GM19023 (cell line): ENCODE results near the gene MRTFB.
"Not testable (repeated sequence)": the region's sequence is repeated elsewhere in the genome, so short reads cannot be mapped to it uniquely, and the experiment has no call there.

ENCODE experiments used
- ATAC-seq: cut with Tn5 transposase; IDR thresholded peaks from one replicate; pipeline ENCODE4 v1.9.1; 2021; ENCODE audit warnings: mild to moderate bottlenecking, moderate library complexity; ENCODE audit not compliant: unreplicated experiment

MRTFB gene

DNA sequence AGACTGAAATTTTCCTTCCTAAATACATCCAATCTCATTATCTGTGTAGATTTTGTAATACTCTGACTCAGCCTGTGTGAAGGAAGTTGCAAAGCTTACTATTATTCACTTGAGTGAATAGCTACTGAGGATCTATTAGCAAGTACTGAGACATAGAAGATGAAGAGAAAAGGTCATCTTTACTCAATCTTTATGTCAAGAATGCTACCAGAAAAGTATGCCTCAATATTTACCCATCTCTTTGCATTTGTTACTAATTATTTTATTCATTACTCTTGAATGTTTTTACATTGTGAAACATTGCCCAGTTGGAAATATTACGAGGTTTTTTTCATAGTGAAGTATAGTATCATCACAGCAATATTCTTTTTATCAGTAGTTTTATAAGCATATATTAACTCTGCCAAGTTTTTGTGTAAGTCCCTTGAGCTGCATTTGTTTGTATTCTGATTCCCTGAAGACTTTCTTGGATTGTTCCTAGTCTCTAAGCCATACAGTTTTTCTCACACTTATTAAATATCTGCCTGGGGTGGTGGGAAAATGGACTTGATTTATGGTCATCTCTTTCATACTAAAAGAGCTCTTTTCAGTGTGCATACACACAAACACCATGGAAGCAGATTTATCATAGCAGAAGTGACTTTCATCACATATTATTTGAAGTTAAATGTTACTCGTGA is 110.4 kb downstream of the MRTFB start:
- ATAC-seq, result no peak

DNA sequence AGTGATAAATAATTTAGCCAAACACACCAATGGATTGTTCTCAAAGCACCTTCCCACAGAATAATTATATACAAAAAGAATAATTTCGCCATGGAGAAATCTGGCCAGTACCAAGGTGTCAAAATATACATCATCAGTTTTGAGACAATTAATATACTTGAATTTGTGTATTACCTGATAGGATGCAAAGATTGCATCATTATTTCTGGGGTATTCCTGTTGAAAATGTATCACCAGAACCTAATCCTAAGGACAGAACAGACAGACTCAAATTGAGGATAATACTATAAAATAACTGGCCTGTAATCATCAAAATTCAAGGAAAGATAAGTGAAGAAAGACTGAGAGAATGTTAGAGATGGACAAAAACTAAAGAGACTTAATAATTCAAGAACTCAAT is 111.9 kb downstream of the MRTFB start:
- ATAC-seq, result no peak

DNA sequence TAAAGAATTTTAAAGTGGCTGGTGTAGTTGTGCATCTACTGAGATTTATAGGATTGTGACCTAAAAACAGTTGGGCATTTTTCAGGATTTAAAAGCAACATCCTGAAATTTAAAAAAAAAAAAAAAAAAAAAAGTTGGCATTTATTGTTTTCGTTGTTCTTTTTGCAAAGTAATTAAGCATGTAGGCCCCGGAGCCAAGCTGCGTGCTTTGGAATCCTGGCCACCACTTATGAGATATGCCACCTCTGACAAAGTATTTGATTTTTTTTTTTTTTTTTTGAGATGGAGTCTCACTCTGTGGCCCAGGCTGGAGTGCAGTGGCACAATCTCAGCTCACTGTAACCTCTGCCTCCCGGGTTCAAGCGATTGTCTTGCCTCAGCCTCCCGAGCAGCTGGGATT is 112.8 kb downstream of the MRTFB start:
- not testable (repeated sequence) for ATAC-seq

DNA sequence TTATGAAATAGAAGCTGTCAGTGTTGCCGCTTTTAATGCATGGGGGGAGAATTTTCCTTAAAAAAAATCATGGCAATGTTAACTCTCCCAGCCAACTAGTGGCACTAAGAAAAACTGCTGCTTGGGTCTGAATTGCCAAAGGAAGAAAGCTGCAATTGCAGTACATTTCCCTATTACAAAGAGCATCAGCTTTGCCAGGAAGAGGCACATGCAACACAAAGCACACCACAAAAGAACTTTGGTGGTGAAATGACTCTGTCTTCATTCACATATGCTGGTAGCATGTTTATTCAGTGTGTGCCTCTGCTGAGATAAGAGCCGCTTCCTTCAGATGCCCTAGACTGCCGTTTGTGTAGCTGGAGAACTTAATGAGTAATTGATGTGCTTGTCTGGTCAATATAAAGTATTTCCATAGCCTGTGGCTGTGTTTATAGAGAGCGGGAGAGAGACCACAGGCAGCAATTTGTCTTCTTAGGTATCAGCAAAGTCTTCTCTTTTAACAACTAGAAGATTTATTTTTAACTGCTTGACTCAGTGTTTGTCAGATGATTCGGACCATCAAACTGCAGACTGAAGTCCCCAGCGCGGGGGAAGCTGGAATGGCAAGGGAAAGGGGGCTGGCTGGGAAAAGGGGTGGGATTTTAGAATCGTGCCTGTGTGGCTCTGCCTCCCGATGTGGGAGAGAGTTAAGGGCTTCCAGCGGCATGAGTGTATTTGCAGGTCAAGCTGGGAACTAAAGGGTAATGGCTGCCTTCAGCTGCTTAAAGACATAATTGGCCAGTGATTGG is 115.1 kb downstream of the MRTFB start:
- no peak for ATAC-seq

DNA sequence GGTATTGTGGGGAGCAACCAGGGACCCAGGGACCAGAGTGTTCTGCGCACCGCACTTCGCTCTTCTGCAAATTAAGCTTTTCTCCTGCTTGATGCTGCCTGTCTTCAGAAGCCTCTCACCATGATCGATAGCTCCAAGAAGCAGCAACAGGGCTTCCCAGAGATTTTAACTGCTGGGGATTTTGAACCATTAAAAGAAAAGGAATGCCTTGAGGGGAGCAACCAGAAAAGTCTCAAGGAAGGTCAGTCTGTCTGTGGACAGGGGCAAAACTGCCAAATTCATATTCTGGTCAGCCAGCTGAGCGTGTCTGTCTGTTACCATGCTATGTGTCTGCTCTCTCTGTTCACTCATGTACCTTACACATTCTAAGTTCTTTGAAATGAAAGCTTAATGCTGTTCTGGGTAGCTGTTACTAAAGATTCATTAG is 115.7 kb downstream of the MRTFB start:
- no peak for ATAC-seq

DNA sequence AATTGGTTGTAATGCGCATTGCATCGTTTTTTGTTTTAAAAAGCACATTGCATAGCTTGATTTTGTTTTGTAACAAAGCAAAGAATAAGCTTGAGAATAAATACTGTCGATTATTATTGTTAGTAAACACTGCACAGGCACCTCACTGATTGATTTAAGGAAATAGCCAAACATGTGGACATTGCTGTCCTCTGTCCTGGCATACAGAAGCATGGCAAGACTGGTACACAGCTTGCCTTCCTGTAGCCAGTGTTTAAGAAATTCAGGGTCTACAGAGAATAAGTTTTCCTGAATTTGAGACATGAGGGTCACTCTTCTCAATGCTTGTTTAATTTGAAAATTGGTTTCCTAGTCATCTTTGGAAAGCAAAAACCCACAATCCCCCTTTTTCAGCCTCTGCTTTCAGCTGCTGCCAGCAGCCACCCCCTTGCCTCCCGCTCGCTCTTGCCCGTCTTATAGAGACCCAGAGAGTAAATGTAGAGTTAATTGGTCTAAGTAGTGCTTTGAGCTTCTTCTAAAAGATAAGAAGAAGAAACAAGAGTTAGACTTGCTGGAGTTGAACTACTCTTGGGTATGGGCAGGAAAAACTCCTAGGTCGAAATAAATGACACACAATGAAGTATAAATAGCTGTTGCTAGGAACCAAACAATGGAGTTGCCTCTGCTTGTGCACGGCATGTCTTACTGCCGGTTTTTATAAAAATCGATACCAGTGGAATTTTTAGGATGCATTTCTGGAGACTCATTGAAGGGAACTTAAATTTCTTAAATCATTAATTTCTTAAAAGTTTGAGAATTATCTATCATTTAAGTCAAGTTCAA is 116.6 kb downstream of the MRTFB start:
- ATAC-seq, result no peak

DNA sequence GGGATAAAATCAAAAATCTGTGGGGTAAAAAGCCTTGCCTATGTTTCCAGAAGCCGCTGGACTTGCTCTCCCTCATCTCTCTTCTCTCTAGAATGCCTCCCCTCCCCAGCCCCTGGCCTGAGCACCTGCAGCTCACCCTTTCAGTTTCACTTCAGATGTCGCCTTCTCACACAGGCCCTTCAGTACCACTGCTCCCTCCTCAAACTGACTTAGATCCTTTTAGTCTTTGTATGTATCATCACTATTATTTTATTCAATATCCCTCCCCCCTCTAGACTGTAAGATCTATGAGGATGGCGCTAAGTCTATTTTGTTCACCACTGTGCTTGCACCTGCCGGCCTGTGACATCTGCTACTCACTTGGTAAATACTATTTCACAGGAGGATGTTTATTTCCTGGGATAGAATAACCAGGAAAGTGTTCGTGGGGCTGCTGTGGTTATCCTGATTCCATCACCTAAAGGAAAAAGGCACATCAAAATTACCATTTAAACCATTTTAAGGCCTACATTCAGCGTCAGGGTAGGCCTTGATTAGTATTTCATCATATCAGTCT is 122.3 kb downstream of the MRTFB start:
- peak; percentile 92 for ATAC-seq

DNA sequence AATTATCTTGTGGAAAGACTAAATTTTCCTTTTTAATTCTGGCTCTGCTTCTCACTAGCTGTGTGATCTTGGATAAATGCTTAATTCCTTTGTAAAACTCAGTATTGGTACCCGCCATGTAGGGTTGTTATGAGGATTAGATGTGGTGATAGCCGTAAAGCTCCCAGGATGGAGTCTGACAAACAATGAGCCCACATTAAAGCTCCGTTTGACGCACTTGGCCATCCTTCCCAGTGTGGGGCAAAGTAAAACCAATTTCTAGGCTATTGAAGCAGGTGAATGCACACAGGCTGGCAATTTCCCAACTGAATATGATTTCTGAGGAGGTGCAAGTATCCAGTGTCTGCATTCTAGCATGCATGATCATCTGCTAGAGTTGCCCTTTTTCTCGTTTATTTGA is 123.6 kb downstream of the MRTFB start:
- no peak for ATAC-seq

DNA sequence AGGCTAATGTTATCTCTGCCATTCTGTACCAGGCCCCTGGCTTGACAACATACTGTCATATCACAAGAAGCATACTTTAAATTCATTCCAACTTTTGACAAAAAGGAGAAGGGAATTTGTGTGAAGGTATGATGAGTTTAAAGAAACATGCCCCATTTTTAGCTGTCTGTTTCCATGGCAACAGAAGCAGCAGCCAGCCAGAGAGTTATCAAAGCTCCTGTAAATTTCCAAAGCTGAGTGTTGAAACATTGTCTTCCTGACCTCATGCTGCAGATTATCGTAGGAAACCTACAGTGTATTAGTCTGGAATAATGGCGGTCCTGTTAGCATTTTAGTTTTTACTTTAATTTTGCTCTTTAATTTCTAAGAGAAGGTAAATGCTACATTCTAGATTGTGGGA is 124.9 kb downstream of the MRTFB start:
- no peak for ATAC-seq

DNA sequence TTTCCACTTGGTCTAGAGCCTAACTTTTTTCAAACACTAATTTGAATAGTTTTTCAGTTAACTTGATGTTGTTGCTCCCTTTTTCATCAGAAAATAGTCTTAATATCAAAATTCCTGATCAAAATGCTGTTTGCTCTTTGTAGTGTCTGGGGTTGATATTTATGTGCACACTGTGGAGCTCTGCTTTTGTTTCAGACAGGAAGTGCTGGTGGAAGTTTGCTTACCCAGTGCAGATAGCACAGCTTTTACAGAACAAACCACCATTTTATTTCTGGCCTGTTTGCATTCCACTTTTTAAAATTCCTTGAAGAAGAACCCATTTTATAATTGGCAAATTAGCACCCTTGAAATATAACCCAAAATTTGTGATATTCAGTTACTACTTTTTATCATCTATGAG is 125.4 kb downstream of the MRTFB start:
- ATAC-seq, result no peak

DNA sequence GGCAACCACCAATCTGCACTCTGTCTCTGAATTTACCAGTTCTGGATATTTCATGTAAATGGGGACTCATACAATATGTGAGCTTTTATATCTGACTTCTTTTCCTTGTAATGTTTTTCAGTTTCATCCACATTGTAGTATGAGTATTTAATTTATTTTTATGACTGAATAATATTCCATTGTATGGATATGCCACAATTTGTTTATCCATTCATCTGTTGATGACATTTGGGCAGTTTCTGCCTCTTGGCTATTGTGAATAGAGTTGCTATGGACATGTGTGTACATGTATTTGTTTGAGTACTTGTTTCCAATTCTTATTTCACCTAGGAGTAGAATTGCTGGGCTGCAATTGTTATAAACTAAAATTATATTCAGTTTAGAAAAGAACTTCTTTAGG is 126.9 kb downstream of the MRTFB start:
- ATAC-seq, result no peak

DNA sequence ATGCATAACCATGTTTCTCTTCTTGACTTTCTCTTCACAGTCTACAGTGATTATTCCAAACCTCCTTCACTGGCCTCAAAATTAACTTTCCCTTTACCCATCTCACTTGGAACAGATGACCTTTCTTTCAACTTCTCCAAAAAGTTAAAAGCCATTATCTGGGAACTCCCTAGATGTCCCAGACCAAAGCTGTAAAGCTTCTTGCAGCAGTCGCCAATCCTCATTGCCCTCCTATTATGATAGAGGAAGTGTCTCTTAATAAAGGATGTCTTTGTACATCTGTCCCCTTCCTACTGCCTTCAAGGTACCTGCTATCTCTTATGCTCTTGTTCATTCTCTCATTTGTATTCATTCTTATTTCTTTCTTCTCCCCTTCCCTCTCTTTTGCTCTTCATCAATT is 127.5 kb downstream of the MRTFB start:
- ATAC-seq, result no peak

DNA sequence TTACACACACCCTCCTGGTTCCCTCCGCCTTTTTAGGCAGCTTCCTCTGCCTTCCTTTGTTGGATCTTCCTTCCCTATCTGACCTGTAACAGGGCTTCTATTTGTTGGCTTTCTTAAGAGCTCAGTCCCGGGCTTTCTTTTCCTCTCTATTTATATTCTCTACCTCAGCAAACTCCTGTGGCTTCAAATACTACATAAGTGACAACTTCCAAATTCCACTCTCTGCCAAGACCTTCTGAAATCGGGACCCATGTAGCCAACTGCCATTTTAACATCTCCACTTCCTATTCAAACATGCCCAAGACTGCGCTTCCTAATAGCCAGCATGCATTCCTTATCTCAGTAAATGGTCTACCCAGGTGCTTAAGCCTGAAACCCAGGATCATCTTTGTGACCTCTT is 128.1 kb downstream of the MRTFB start:
- ATAC-seq, result no peak

DNA sequence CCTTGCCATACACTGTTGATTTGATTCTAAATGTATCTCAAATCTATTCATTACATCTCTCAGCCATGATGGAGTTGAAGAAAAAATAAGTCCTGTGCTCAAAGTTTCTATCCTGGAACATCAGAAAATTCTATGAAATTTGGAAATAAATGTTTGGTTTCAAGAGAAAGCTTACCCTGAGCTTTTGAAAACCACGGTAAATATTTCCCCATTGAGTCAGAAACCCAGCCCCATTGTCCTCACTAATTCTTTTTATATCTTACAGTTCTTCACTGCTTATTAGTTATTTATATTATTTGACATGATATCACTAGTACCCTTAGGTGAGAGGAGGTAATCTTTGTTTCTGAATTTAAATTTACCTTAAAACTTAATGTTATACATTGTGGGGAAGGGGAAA is 128.5 kb downstream of the MRTFB start:
- ATAC-seq, result no peak

DNA sequence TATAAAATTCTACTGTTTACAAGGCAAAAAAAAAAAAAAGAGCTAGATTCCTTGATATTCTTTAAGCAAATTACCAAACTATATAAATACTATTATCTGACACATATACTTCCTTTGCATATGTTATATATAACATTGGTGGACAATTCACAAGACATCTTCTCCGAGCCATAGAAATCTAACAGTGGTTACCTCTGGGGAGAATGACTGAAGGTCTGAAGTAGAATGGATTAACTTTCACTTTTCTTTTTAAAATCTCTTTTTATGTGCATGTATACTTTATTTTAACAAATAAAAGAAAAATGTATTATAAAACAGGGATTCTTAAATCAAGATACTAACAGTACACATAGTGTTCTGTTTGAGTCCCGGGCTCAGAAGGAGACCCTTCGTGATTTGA is 131.0 kb downstream of the MRTFB start:
- no peak for ATAC-seq

DNA sequence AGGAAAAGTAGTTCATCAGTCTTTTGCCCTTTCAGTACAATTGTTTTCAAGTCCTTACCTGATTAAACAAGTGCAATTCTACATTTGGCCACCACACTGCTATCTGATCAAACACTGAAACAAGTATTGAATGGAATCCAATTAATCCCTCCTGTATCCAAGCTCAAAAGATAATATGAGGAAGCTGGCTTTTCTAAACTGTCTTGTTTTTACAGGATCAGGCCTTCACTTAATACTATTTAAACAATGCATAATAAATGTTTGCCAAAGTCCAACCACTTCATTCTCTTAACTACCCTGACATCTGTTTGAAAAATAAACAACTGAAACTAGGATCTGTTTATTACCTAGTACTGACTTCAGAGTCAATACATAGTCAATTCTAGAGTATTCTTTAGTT is 131.6 kb downstream of the MRTFB start:
- no peak for ATAC-seq

DNA sequence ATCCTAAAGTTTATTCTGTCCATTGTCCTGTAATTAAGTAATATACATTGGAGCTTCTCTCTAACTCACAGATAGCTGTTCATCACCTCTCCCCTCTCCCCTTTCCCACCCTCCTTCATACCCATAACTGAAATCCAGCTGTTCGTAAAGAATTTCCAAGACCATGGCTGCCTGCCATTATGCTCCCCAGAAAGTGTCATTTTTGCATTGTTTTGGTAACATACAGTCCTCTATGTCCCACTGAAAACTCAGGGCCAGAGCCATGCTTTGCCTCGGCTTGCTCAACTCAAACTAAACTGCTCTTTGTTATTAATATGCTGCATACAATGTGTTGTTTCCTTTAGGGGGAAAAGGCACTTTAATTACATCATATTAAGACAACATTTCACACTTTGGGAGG is 132.0 kb downstream of the MRTFB start:
- ATAC-seq, result no peak

DNA sequence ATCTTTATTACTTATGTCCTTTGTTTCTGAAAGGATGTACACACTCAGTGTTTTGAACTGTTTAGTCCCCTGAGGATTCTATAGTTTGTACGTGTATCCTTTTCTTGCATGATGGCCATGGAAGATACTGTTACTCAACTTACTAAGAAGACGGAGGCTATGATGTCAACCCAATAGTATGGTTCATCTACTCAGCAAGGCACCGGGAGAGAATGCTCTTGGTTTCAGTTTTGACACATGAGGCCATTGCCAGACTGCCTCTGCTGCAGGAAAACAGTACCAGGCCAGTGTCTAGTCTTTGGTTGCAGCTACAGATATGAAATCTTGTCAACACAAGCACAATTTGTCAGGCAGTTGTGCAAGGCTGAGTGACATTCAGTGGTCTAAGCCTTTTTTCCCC is 134.5 kb downstream of the MRTFB start:
- ATAC-seq, result no peak

DNA sequence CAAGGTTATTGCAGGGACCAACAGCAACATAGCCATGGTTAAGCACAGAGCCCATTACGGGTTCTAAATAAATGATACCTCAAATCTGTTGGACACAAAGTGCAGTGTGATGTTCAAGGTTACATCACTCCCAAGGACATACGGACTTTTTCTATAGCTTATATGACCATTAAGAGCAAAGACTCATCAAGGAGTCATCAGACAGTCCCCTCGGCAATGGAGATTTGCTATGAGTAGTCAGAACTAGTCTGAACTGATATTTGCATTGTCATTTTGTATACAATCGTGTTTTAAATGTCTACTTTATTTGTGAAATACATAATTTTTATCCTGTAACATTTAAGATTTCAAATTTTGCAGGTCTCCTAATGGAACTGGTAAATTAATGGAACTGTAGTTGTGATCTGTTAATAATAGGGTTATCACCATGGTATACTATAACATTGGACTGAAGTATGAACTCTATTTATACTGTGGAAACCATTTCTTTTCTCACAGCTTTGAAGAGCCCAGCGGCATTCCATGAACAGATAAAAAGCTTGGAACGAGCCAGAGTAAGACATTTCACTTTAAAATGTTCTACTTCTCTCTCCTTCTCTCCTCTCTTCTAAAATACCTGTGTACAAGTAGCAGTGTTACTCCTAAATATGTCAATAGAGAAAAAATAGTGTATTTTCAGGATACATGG is 140.9 kb downstream of the MRTFB start:
- ATAC-seq, result no peak

DNA sequence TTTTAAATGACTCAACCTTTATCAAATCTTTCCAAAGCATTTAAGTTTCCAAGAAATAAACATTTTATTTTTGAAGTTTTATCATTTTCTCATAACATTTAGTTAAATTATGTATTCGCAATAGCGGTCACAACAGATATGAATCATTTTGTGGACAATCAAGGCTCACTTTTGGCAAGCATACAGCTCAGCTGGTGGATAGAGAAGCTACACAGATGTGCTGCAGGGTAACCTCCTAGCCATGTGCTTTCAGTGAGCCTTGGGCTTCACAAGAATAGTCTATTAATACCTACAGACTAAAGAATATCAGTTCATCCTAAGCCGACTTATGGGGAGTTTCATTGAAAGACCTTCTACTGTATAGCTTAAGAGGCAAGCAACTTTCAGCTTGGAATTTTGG is 144.8 kb downstream of the MRTFB start:
- no peak for ATAC-seq

DNA sequence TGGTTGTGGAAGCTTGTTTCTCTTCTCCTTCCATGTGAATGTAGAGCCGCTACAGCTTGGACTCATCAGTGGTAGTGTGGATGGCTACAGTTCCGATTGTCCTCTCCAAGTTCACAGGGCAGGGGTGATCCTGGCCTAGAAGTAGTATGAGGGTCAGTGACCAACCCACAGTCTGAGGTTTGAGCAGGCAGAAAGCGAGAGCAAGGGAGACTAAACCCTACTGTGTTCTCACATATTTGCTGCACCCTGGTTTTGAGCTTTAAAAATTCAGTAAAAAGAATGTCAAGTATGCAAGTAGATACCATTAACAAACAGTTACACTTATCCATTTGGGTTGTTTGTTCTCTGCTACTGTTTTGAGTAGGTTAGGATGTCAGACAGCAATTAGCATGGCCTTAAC is 148.9 kb downstream of the MRTFB start:
- ATAC-seq, result no peak
